Measurements from ENCODE around the gene PTPRN2.
"Not testable (repeated sequence)": the region's sequence is repeated elsewhere in the genome, so short reads cannot be mapped to it uniquely, and the experiment has no call there.

The PTPRN2 gene

DNA sequence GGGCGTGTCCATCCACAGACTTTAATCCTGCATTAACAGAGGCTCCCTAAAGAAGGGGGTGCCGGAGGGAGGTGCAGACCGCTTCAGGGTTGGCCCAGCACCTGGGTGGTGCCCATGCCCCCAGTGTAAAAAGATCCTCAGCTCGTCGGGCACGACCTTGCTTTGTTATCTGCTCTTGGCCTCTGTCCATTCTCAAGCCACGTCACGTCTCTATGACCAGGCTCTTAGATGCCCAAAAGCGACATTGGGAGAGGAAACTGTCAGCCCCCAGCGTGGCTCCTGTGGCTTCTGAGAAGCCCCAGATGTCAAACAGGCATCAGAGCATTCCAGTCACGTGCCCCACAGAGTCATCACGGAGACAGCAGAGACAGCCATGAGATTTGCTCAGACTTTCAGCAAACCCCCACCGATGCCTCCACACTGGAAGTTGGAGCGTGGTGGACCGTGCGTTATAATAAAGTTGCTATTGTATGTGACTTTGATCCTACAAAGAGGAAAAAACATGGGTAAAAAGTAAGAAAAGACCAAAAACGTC is 55.5 kb downstream of the PTPRN2 start:
- no peak for DNase-seq (ENCODE audit: low read depth)

DNA sequence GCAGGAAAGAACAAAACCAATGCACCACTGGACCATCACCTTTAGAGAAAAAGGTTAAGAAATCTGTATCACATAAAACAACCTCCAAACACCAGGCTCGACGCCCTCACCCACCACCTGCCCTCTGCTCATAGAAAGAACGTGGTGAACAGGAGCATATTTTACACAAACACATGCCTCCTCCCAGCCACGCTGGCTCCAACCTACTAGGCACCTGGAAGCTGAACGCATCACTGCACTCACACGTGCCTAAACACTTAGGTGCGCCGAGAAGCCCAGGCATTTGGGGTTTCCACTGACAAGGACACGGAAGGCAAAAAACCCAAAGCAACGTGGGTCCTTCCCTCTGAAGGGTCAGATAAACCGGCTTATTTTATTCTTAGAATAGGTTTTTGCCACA is 56.0 kb downstream of the PTPRN2 start:
- DNase-seq (ENCODE audit: low read depth) = no peak

GRCh38 chr7:158530800-158531609 is 56.6 kb downstream of the PTPRN2 start:
- DNase-seq (ENCODE audit: low read depth) = no peak

GRCh38 chr7:158529181-158530096 is 58.2 kb downstream of the PTPRN2 start:
- DNase-seq (ENCODE audit: low read depth) = no peak

DNA sequence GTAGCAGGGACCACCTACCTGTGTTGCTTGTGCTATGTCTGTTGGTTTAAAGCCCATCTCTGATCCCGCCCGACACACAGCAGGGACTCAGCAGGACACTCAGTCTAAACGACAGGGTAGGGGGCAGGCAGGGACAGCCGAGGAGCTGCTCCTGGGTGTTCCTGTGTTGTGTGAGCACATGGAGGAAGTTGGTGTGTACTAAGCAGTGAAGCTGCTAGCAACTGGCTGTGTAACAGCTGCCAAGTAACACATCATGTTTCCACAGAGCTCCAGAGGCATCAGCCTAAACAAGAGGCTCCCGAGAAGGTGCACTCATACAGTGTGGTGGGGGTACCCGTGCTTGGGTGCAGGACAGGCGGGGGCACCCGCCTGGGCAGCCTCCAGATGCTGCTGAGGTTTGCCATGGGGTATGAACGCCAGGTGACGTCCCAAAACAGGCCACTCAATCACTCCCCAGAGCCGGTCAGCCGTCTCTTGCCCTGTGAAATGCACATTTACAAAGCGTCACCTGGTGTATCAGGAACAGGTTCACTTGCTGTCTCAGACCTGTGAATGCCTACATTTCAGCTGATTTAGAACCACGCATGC is 59.6 kb downstream of the PTPRN2 start:
- no peak for DNase-seq (ENCODE audit: low read depth)

GRCh38 chr7:158527495-158527894 is 60.1 kb downstream of the PTPRN2 start:
- DNase-seq (ENCODE audit: low read depth) = no peak

- no peak for DNase-seq (ENCODE audit: low read depth)
Observed at GRCh38 chr7:158527038-158527437, 60.6 kb downstream of the PTPRN2 start.

DNA sequence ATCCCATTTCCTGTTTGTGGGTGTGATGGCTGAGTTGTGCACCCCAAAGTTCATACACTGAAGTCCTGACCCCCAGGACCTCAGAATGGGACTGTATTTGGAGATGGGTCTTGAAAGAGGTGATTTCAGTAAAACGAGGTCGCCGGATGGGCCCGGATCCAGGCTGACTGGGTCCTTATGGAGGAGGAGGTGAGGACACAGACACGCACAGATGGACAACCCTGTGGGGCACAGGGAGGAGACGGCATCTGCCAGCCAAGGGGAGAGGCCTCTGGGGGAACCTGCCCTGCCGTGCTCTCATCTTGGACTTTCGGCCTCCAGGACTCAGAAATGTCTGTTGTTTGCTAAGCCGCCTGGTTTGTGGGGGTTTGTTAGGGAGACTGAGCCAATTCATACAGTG is 61.1 kb downstream of the PTPRN2 start:
- DNase-seq (ENCODE audit: low read depth) = no peak

DNA sequence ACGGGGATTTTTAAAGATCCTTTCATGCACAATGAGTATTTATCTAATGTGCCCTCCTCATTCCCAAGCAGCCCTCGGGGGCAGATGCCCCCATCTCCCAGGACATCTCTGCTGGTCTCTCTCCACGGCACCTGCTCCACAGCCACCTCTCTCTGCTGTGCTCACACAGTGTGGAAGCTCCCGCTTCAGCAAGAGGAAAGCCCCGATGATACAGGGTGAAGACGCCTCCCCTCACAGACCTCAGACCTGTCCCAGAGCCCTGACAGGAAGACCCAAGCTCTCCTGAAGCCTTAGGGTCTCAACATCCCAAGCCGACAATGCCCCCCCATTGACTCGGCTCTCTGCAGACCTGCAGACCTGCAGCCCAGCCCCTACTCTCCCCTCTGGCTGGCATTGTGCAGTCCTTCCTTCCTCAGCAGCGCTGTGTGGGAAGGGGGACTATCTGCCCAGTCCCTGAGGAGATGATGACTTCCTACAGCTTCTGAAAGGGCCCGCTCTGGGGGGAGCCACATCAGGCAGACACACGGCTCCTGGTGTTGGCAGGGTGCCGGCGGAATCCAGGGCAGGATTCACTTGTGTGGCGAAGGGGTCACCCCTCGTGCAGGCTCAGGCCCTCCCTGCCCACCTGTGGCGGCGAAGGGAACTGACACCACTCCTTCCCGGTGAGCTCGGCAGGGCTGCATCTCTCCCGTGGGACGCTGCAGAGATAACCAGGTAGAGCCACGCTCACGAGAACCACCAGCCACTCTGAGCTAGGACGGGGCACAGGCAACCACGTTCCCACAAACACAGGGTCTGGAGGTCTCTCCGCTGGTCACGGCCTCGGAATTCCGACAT is 61.8 kb downstream of the PTPRN2 start:
- DNase-seq (ENCODE audit: low read depth) = no peak

GRCh38 chr7:158524749-158525635 is 62.6 kb downstream of the PTPRN2 start:
- no peak for DNase-seq (ENCODE audit: low read depth)

DNA sequence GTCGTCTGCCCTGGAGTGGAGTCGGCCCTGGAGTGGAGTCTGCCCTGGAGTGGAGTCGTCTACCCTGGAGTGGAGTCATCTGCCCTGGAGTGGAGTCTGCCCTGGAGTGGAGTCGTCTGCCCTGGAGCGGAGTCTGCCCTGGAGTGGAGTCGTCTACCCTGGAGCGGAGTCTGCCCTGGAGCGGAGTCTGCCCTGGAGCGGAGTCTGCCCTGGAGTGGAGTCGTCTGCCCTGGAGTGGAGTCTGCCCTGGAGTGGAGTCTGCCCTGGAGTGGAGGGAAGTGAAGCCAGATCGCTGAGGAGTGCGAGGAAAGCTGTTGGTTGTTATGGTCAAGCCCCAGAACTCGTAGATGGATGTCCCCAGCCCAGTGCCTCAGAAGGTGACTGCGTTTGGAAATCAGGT is 63.3 kb downstream of the PTPRN2 start:
- not testable (repeated sequence) for DNase-seq (ENCODE audit: low read depth)

DNA sequence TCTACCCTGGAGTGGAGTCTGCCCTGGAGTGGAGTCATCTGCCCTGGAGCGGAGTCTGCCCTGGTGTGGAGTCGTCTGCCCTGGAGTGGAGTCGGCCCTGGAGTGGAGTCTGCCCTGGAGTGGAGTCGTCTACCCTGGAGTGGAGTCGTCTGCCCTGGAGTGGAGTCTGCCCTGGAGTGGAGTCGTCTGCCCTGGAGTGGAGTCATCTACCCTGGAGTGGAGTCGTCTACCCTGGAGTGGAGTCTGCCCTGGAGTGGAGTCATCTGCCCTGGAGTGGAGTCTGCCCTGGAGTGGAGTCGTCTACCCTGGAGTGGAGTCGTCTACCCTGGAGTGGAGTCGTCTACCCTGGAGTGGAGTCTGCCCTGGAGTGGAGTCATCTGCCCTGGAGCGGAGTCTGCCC is 63.7 kb downstream of the PTPRN2 start:
- DNase-seq (ENCODE audit: low read depth) = not testable (repeated sequence)

DNA sequence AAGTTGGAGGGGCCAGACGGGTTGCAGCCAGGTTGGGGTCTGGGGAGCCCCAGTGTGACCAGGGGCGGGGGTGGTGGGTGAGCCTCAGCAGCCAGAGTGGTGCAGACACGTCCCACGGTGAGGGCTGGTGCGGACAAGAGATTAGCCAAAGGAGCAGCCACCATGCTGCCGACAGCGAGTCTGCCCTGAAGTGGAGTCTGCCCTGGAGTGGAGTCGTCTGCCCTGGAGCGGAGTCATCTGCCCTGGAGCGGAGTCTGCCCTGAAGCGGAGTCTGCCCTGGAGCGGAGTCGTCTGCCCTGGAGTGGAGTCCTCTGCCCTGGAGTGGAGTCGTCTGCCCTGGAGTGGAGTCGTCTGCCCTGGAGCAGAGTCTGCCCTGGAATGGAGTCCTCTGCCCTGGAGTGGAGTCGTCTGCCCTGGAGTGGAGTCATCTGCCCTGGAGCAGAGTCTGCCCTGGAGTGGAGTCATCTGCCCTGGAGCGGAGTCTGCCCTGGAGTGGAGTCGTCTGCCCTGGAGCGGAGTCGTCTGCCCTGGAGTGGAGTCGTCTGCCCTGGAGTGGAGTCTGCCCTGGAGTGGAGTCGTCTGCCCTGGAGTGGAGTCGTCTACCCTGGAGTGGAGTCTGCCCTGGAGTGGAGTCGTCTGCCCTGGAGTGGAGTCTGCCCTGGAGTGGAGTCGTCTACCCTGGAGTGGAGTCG is 64.3 kb downstream of the PTPRN2 start:
- DNase-seq (ENCODE audit: low read depth) = not testable (repeated sequence)

GRCh38 chr7:158521795-158522194 is 65.8 kb downstream of the PTPRN2 start:
- DNase-seq (ENCODE audit: low read depth) = not testable (repeated sequence)

DNA sequence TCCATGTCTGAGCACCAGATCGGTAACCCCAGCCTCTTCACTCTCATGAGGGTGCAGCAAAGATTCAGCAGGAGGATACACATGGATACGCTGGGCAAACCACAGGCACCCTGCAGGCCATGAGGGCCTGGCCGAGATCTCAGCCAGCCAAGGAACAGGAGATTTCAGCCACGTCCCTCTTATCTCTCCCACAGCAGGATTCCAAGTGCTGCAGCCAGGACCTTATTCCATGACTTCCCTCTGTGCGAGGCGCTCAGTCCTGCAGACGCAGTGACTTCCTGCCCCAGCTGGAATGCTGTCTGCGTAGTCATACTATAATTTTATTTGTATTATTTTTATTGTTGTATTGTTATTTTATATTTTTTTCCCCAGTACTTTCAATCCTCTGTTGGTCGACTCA is 66.8 kb downstream of the PTPRN2 start:
- DNase-seq (ENCODE audit: low read depth) = no peak

DNA sequence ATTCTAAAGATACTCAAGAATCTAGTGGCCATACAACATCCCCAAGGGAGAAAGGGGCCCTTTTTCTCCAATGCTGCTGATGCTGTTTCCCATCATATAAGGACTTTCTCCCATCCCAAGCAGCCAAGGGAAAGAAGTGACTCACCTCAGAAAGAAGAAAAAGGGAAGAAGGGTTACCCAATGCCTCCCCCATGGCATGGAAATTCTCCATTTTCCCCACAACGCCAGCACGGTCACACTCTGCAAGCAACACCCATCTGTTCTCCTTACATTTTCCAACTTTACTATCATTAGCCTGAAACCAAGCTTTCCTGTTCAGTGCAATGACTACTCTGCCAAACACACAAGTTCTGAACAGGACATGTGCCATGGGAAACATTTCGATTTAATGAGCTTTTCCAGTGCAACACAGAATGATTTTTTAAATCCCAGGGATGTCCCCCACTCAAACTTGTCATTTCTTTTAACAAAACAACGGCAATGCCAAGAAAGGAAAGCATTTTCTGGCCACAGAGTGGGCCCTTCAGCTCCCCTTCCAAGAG is 67.9 kb downstream of the PTPRN2 start:
- no peak for DNase-seq (ENCODE audit: low read depth)

DNA sequence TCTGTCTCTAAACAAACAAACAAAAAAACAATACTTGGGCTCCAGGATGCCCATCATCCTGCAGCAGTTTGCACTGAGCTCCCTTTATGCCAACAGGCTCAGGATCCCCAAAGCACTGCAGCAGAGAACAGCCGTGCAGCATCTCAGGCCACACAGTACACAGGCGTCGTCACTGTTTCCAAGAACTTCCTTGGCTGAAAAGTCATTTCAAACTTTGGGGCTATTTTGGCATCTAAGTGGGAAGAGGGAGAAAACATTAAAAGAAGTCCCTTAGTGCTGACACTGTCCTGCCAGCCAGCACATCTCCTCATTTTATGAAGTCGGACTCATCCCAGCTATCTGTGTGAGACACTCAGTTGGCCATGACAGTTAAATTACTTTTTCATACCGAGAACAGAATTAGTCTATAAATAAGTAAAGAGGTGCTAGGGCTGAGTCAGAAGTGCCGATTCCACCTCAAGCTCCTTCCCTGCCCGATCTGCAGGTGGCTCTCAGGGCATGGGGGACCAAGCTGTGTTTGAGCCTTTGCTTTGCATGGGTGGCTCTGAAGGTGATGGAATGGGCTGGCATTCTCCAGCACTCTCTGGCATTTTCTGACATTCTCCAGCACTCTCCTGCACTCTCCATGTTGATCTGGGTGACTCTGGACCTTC is 68.5 kb downstream of the PTPRN2 start:
- no peak for DNase-seq (ENCODE audit: low read depth)

DNA sequence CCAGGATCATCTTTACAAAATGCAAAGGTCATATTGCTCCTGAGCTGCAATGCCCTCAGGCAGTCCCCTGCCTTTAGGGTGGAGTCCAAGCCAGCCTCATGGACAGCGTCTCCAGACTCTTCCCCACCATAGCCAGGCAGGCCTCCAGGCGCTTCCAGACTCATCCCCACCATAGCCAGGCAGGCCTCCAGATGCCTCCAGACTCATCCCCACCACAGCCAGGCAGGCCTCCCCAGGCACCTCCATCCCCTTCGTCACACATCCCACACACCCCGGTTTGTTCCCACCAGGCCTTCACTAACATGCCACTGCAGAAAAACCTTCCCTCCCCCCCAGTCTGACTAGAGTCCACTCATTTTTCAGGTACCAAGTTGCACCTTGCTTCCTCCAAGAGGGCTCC is 70.1 kb downstream of the PTPRN2 start:
- DNase-seq (ENCODE audit: low read depth) = no peak

DNA sequence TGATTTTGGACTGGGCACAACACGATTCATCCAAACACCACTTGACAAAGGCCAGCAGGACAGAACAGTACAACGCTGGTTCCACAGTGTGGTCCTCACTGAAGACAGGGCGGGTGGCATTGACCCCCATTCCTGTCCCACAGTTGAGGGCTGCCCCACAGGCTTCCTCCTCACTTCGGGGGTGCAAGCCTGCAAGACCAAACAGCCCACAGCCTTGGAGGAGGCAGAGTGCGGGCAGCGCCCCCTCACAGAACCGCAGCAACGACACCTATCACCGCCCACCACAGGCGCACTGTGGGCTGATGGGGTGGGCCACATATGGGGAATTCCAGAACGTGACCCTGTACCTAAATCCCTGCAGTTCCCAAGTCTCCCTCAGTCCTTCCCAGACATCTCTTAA is 70.6 kb downstream of the PTPRN2 start:
- no peak for DNase-seq (ENCODE audit: low read depth)

Measured in HS-5 (cell line).